Calu3 (cell line): ENCODE data around the gene SYNE1. TPM values are rescaled to one million over a fixed set of nuclear protein-coding genes. Genes with fewer than 3 reads are reported as not detected.

Experiments
- BruUV-seq: library from RNA; stranded (reverse); fragments of 400-500 nt; replicated peaks from 2 replicates; lab custom pipeline; 2021; lab: Mats Ljungman, UMichigan
- CTCF ChIA-PET: fragments of 300-600 bp; sonication (Branson Sonifier 250); formaldehyde crosslinking; loops from one replicate; lab custom pipeline; 2022; ENCODE audit warnings: antibody characterized with exemption; lab: Charles Lee
- DNase-seq: peaks from one replicate; pipeline ENCODE4 v3.0.0; 2022
- H3K27ac Mint-ChIP-seq: one replicate; pipeline ENCODE4 v1.8.0; 2022; ENCODE audit warnings: mixed read lengths; ENCODE audit not compliant: unreplicated experiment
- H3K27me3 Mint-ChIP-seq: one replicate; pipeline ENCODE4 v1.8.0; 2022; ENCODE audit warnings: mixed read lengths; ENCODE audit not compliant: unreplicated experiment
- H3K36me3 Mint-ChIP-seq: one replicate; pipeline ENCODE4 v1.8.0; 2022; ENCODE audit warnings: mild to moderate bottlenecking, moderate library complexity, mixed read lengths; ENCODE audit not compliant: insufficient read depth, unreplicated experiment
- H3K4me1 Mint-ChIP-seq: one replicate; pipeline ENCODE4 v1.8.0; 2022; ENCODE audit warnings: mild to moderate bottlenecking, low read depth, mixed read lengths; ENCODE audit not compliant: unreplicated experiment
- H3K4me3 Mint-ChIP-seq: one replicate; pipeline ENCODE4 v1.8.0; 2022; ENCODE audit warnings: mild to moderate bottlenecking, low read depth, moderate library complexity, mixed read lengths; ENCODE audit not compliant: unreplicated experiment
- H3K9me3 Mint-ChIP-seq: one replicate; pipeline ENCODE4 v1.8.0; 2022; ENCODE audit warnings: low read depth, mixed read lengths; ENCODE audit not compliant: unreplicated experiment
- intact Hi-C: fragments of 100-400 bp; cut with micrococcal nuclease; formaldehyde crosslinking; loops from one replicate; pipeline ENCODE4 v1.10.0; 2022; ENCODE audit not compliant: unreplicated experiment
- total RNA-seq: library from RNA; stranded (reverse); gene quantifications from 2 replicates; pipeline ENCODE4 v1.2.3, GENCODE V29; 2022
- TF ChIP-seq, protein P1 (sequence below): fragments of 200-600 bp; IDR thresholded peaks from one replicate; pipeline ENCODE4 v1.8.0; 2022; ENCODE audit warnings: antibody characterized with exemption; ENCODE audit not compliant: unreplicated experiment

The SYNE1 gene
- total RNA-seq, 1 experiment from 2014 or later: 28.1 TPM

DNA sequence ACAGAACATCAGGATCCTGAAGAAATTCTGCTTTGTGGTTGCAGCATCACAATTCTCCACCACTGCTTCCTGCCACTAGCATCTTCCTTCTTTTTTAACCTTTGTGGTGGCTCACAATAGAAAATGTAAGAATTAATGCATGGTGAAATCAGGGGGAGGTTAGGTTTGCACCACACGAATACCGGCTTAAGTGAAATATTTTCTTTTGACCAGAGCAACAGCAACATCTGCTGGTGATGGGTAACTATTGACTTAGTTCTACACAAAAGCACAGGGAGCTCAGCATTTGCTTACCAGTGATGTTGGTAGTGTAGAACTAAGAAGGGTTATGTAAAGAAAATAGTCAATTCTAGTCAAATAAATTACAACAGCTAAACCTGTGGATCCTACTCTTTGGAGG lies 280.5 kb downstream of the SYNE1 start:
- H3K4me1 Mint-ChIP-seq: no peaks in the 10 kb centered on the region
- CTCF ChIA-PET: interaction anchor here (0.8 kb wide), 1 partner anchor 24 kb away, joined by 3 read pairs; no protein-coding TSS in a partner anchor

DNA sequence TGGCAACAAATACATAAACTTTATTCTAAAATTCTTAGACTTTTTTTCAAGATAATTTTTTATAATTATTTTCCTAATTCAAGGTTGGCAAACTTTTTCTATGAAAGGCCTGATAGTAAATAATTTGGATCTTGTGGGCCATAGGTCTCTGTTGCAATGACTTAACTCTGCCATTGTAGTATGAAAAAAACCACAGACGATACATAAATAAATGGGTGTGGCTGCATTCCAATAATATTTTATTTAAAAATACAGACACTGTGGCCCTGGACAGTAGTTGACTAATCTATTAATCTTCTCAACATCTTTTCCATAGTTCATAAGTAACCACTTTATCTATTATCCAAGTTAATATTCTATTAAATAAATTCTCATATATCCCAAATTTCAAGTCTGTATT lies 281.1 kb downstream of the SYNE1 start:
- no TSS peak for BruUV-seq
- Mint-ChIP-seq H3K27me3 (no peaks in the 10 kb centered on the region), H3K9me3 (no peaks in the 10 kb centered on the region), H3K4me1 (no peaks in the 10 kb centered on the region), H3K36me3 (peaks cover 13% of the 10 kb centered on the region), H3K4me3 (no peak overlapping the region), H3K27ac (no peak overlapping the region)
- intact Hi-C loops: loop anchor here (5.0 kb wide), 2 partner anchors 54 to 149 kb away; no protein-coding TSS in a partner anchor
- CTCF ChIA-PET: no interaction called here
- DNase-seq: no peak
- TF ChIP-seq, protein P1, sequence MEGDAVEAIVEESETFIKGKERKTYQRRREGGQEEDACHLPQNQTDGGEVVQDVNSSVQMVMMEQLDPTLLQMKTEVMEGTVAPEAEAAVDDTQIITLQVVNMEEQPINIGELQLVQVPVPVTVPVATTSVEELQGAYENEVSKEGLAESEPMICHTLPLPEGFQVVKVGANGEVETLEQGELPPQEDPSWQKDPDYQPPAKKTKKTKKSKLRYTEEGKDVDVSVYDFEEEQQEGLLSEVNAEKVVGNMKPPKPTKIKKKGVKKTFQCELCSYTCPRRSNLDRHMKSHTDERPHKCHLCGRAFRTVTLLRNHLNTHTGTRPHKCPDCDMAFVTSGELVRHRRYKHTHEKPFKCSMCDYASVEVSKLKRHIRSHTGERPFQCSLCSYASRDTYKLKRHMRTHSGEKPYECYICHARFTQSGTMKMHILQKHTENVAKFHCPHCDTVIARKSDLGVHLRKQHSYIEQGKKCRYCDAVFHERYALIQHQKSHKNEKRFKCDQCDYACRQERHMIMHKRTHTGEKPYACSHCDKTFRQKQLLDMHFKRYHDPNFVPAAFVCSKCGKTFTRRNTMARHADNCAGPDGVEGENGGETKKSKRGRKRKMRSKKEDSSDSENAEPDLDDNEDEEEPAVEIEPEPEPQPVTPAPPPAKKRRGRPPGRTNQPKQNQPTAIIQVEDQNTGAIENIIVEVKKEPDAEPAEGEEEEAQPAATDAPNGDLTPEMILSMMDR: no peak

More for the DNA sequence above, 280.5 kb downstream of the SYNE1 start:
- Mint-ChIP-seq H3K27ac (no peak overlapping the region), H3K27me3 (no peaks in the 10 kb centered on the region), H3K9me3 (no peaks in the 10 kb centered on the region), H3K4me3 (no peak overlapping the region), H3K36me3 (peaks cover 13% of the 10 kb centered on the region)
- intact Hi-C loops: loop anchor here (5.0 kb wide), 2 partner anchors 54 to 149 kb away; no protein-coding TSS in a partner anchor
- DNase-seq: no peak
- TF ChIP-seq, protein P1: no peak
- BruUV-seq: no TSS peak

DNA sequence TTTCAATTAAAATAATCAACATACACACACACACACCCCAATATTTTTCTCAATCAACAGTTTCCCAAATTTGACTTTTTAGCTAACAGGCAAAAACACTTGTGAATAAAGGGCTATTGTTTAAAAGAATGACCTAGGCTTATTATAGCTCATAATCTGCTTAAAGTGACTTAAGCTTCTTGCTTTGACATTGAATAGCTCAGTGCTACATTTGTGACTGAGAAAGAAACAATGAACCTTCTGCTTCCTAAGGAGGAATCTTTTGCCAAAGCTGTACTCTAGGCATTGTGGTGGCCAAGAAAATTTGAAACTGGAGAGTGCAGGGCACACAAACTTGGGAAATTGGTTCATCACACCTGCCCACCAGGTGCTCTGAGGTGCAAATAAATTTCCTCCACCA lies 282.0 kb downstream of the SYNE1 start:
- no TSS peak for BruUV-seq

DNA sequence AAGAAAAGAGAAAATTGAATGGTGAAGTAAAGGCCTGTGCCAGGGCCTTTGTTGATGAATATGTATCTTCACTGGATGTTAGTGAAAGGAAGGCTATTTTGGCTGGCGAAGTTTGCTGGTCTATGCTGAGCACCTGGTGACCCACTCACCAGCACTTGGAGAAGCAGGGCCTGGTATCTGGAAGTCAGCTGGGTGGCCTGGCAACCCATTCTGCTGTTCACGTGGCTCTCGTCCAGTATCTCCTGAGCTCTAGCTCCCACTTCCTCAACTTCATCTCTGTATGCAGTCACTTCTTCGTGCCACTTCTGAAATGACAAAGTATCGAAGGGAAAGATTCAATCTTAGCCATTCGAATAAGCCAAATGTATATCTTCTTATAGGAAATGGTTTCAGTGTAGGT lies 283.7 kb downstream of the SYNE1 start:
- Mint-ChIP-seq H3K9me3 (no peaks in the 10 kb centered on the region), H3K27ac (no peak overlapping the region), H3K36me3 (peaks cover 13% of the 10 kb centered on the region), H3K4me1 (no peaks in the 10 kb centered on the region), H3K4me3 (no peak overlapping the region), H3K27me3 (no peaks in the 10 kb centered on the region)
- BruUV-seq: no TSS peak
- TF ChIP-seq, protein P1: no peak
- CTCF ChIA-PET: no interaction called here
- no peak for DNase-seq
- intact Hi-C loops: no loop called here

More for the DNA sequence above, 282.0 kb downstream of the SYNE1 start:
- CTCF ChIA-PET: no interaction called here
- intact Hi-C loops: loop anchor here (5.0 kb wide), 2 partner anchors 53 to 148 kb away; no protein-coding TSS in a partner anchor
- Mint-ChIP-seq H3K27ac (no peak overlapping the region), H3K4me1 (no peaks in the 10 kb centered on the region), H3K27me3 (no peaks in the 10 kb centered on the region), H3K36me3 (peaks cover 13% of the 10 kb centered on the region), H3K9me3 (no peaks in the 10 kb centered on the region), H3K4me3 (no peak overlapping the region)
- no peak for DNase-seq
- TF ChIP-seq, protein P1: no peak
